Mesenchymal stem cell (in vitro differentiated cells and primary cell): ENCODE data around the gene RNF144A.

Experiments
- DNase-seq: peaks from one replicate; pipeline ENCODE4 v3.0.0-alpha.2; 2013
- H2AFZ ChIP-seq: one replicate; pipeline ENCODE4 v1.6.1; 2013; ENCODE audit warnings: low read depth, mild to moderate bottlenecking, control low read depth, inconsistent platforms, low read length, moderate library complexity
- H2AK5ac ChIP-seq: 2 replicates; pipeline ENCODE4 v1.6.1; 2013; ENCODE audit warnings: low read length, moderate library complexity, mild to moderate bottlenecking, inconsistent platforms; ENCODE audit not compliant: severe bottlenecking
- H2BK120ac ChIP-seq: one replicate; pipeline ENCODE4 v1.6.1; 2013; ENCODE audit warnings: low read depth, mild to moderate bottlenecking, inconsistent platforms, low read length, moderate library complexity
- H2BK12ac ChIP-seq, 2 experiments: one replicate each; pipeline ENCODE4 v1.6.1; 2013; ENCODE audit warnings: inconsistent platforms in 2 of 2, low read length in 2 of 2, mild to moderate bottlenecking in 2 of 2, moderate library complexity in 2 of 2, control low read depth in 1 of 2
- H2BK15ac ChIP-seq: one replicate; pipeline ENCODE4 v1.6.1; 2013; ENCODE audit warnings: mild to moderate bottlenecking, low read depth, inconsistent platforms; ENCODE audit not compliant: poor library complexity, severe bottlenecking
- H2BK5ac ChIP-seq: 2 replicates; pipeline ENCODE4 v1.6.1; 2013; ENCODE audit warnings: low read depth, mild to moderate bottlenecking, low read length, control low read depth, inconsistent platforms; ENCODE audit not compliant: poor library complexity, severe bottlenecking
- H3K14ac ChIP-seq, 2 experiments: one replicate each; pipeline ENCODE4 v1.6.1; 2013; ENCODE audit warnings: inconsistent platforms in 2 of 2, low read length in 2 of 2, control low read depth in 1 of 2, mild to moderate bottlenecking in 1 of 2, moderate library complexity in 1 of 2
- H3K18ac ChIP-seq, 2 experiments: one replicate each; pipeline ENCODE4 v1.6.1; 2013; ENCODE audit warnings: inconsistent platforms in 2 of 2, low read length in 2 of 2, control low read depth in 1 of 2, low read depth in 1 of 2, mild to moderate bottlenecking in 1 of 2
- H3K23ac ChIP-seq, 2 experiments: one replicate each; pipeline ENCODE4 v1.6.1; 2013; ENCODE audit warnings: inconsistent platforms in 2 of 2, low read length in 2 of 2, mild to moderate bottlenecking in 2 of 2, moderate library complexity in 2 of 2, control low read depth in 1 of 2
- H3K27ac ChIP-seq: 2 replicates; pipeline ENCODE4 v1.5.1; 2013; ENCODE audit warnings: mild to moderate bottlenecking, moderate library complexity, low read length, control low read depth, inconsistent platforms; ENCODE audit not compliant: poor library complexity, severe bottlenecking
- H3K27me3 ChIP-seq, 2 experiments: 2 replicates each; pipeline versions ENCODE4 v1.6.1 to v1.7.0; 2013; ENCODE audit warnings: low read length in 2 of 2, mild to moderate bottlenecking in 2 of 2, moderate library complexity in 2 of 2, control low read depth in 1 of 2, inconsistent platforms in 1 of 2; ENCODE audit not compliant: control insufficient read depth in 1 of 2, insufficient read depth in 1 of 2
- H3K36me3 ChIP-seq, 2 experiments: 2 replicates each; pipeline versions ENCODE4 v1.6.1 to v1.7.0; 2013; ENCODE audit warnings: low read length in 2 of 2, control low read depth in 1 of 2, inconsistent platforms in 1 of 2, low read depth in 1 of 2, mild to moderate bottlenecking in 1 of 2; ENCODE audit not compliant: insufficient read depth in 2 of 2, control insufficient read depth in 1 of 2
- H3K4ac ChIP-seq, 2 experiments: one replicate each; pipeline ENCODE4 v1.6.1; 2013; ENCODE audit warnings: inconsistent platforms in 2 of 2, low read length in 2 of 2, mild to moderate bottlenecking in 2 of 2, moderate library complexity in 2 of 2, control low read depth in 1 of 2, low read depth in 1 of 2
- H3K4me1 ChIP-seq: 2 replicates; pipeline ENCODE4 v1.6.1; 2013; ENCODE audit warnings: low read depth, low read length, control low read depth; ENCODE audit not compliant: control insufficient read depth, insufficient read depth
- H3K4me2 ChIP-seq: 2 replicates; pipeline ENCODE4 v1.6.1; 2013; ENCODE audit warnings: low read length, mild to moderate bottlenecking, inconsistent platforms; ENCODE audit not compliant: poor library complexity, severe bottlenecking
- H3K4me3 ChIP-seq, 2 experiments: 2 replicates each; pipeline versions ENCODE4 v1.5.1 to v1.7.0; 2013; ENCODE audit warnings: low read length in 2 of 2, mild to moderate bottlenecking in 2 of 2, control low read depth in 1 of 2, low read depth in 1 of 2; ENCODE audit not compliant: insufficient read depth in 1 of 2
- H3K79me1 ChIP-seq: replicated peaks from 2 replicates; pipeline ENCODE4 v1.6.1; 2013; ENCODE audit warnings: mild to moderate bottlenecking, control low read depth, low read length, inconsistent platforms; ENCODE audit not compliant: poor library complexity, severe bottlenecking
- H3K9ac ChIP-seq: 2 replicates; pipeline ENCODE4 v1.7.0; 2013; ENCODE audit warnings: mild to moderate bottlenecking, low read length, moderate library complexity
- H3K9me3 ChIP-seq: 2 replicates; pipeline ENCODE4 v1.7.0; 2013; ENCODE audit warnings: mild to moderate bottlenecking, low read length; ENCODE audit not compliant: control insufficient read depth
- H4K8ac ChIP-seq: one replicate; pipeline ENCODE4 v1.6.1; 2013; ENCODE audit warnings: inconsistent platforms, mild to moderate bottlenecking, low read length, moderate library complexity
- H4K91ac ChIP-seq: one replicate; pipeline ENCODE4 v1.6.1; 2013; ENCODE audit warnings: mild to moderate bottlenecking, low read length, inconsistent platforms
- WGBS: methylation state at CpG from one replicate; pipeline ENCODE4 v1.1.7; 2013; ENCODE audit warnings: mixed read lengths; 5-methylcytosine and 5-hydroxymethylcytosine counted together

Gene RNF144A

DNA sequence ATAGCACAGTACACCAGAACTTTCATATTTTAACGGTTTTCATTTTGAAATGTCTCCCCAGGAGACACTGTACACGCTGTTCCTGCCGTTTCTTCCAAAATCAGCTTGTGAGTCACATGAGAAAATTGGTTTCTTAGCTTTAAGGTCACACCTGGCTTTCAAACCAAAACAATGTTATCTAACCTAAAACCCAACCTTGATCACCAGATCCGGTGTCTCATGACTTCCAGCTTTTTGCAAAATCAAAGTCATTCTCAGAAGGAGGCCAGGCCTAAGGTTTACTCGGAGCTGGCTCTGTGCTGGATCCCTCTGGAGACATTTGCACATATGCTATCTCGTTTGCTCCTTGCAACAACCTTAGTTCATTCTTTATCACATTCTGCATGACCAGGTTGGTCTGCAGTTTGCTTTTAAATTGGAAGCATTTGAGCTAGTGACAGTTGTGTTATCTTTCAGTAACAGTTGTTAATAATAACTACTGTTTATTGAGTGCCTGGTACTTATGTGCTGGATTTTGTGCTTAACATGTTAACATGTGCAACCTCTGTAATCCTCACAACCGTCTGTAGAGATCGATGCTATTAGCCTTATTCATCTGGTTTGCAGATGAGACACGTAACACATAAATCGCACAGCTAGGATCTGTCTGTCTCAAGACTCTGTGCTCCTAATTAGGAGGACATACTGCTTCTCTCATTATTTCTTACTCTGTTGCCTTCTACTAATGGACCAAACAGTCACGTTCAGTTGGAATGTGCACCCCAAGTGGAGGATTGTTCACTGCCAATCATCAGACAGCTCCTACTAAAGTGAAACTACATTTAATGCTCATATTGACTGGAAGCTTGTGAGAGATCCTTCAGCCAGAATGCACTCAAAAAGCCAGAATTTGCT is 105.5 kb downstream of the RNF144A start:
- Histone ChIP-seq H3K79me1 (no peaks in the 10 kb centered on the region), H3K4me1 (peaks cover 15% of the 10 kb centered on the region), H3K9ac (peak overlapping the region; percentile 26), H3K27ac (no peak overlapping the region), H4K8ac (no peak overlapping the region), H2BK15ac (no peak overlapping the region), H4K91ac (no peak overlapping the region), H3K27me3 (no peaks in the 10 kb centered on the region), H2AFZ (no peak overlapping the region), H2BK120ac (no peak overlapping the region), H2BK12ac (no peak overlapping the region), H2AK5ac (no peak overlapping the region), H3K23ac (no peak overlapping the region), H2BK5ac (no peak overlapping the region), H3K36me3 (peaks cover 0 to 32% of the 10 kb centered on the region in 2 experiments), H3K9me3 (no peaks in the 10 kb centered on the region), H3K4me2 (no peak overlapping the region), H3K4me3 (peak overlapping the region in 1 of 2 experiments; percentile 29), H3K18ac (no peak overlapping the region), H3K4ac (no peak overlapping the region), H3K14ac (no peak overlapping the region)
- 92% methylated on average over 10 of the region's 11 CpGs for WGBS
- DNase-seq, result no peak

DNA sequence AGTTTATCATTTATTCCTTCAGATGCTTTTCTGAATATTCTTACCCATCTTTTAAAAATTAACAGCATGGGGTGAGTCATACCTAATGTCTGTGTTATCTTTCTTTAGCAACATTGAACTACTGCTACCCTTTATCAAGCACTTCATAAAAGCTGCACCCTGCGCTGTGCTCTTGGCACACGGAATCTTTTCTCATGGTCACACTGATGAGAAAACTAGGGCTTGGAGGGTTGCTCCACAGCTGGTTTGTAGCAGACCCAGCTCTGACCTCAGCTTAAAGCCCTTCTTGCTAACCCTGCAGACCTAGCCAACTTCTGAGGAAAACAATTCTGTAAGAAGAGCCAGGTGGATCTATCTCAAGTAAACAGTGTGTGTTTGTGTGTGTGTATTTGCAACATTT is 106.3 kb downstream of the RNF144A start:
- no peak for DNase-seq

DNA sequence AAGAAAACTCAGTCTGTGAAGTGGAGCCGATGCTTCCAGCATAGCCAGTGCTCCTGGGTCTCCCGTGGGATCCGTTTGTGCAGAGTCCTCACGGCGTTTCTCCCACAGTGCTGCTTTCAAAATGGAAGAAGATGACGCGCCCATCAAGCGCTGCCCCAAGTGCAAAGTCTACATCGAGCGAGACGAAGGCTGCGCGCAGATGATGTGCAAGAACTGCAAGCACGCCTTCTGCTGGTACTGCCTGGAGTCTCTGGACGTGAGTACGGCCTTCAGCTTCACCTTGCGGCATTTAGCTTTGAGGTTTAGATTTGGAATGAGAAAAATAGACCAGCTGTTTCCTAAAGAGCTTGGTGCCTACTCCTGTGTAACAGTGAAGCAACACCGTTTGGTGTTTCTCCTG is 107.0 kb downstream of the RNF144A start:
- Histone ChIP-seq H3K14ac (no peak overlapping the region), H3K27me3 (no peaks in the 10 kb centered on the region), H2BK12ac (no peak overlapping the region), H4K91ac (no peak overlapping the region), H3K18ac (no peak overlapping the region), H3K36me3 (peaks cover 0 to 37% of the 10 kb centered on the region in 2 experiments), H2BK15ac (no peak overlapping the region), H3K23ac (no peak overlapping the region), H4K8ac (no peak overlapping the region), H2BK5ac (no peak overlapping the region), H2BK120ac (no peak overlapping the region), H2AFZ (no peak overlapping the region), H3K9ac (no peak overlapping the region), H3K4me2 (no peak overlapping the region), H3K79me1 (no peaks in the 10 kb centered on the region), H3K27ac (no peak overlapping the region), H2AK5ac (no peak overlapping the region), H3K4me1 (peaks cover 15% of the 10 kb centered on the region), H3K4ac (no peak overlapping the region), H3K9me3 (no peaks in the 10 kb centered on the region), H3K4me3 (no peak overlapping the region)
- DNase-seq, result no peak
- WGBS, result 95% methylated on average over 18 of the region's 18 CpGs

More for the DNA sequence above, 106.3 kb downstream of the RNF144A start:
- no peak overlapping the region for H2BK15ac ChIP-seq
- peaks cover 15% of the 10 kb centered on the region for H3K4me1 ChIP-seq
- H3K18ac ChIP-seq, result no peak overlapping the region
- H3K4ac ChIP-seq, result no peak overlapping the region
- no peak overlapping the region for H2AFZ ChIP-seq
- no peak overlapping the region for H4K91ac ChIP-seq
- no peak overlapping the region for H2BK120ac ChIP-seq
- H3K36me3 ChIP-seq, result peaks cover 0 to 36% of the 10 kb centered on the region in 2 experiments
- H3K9me3 ChIP-seq, result no peaks in the 10 kb centered on the region
- no peaks in the 10 kb centered on the region for H3K27me3 ChIP-seq
- H3K27ac ChIP-seq, result no peak overlapping the region
- H3K79me1 ChIP-seq, result no peaks in the 10 kb centered on the region
- H3K4me3 ChIP-seq, result peak overlapping the region in 1 of 2 experiments; percentile 29
- no peak overlapping the region for H2BK12ac ChIP-seq
- no peak overlapping the region for H3K23ac ChIP-seq
- no peak overlapping the region for H3K14ac ChIP-seq
- H4K8ac ChIP-seq, result no peak overlapping the region
- 75% methylated on average over 2 of the region's 2 CpGs for WGBS
- H2AK5ac ChIP-seq, result no peak overlapping the region
- peak overlapping the region; percentile 18 for H3K9ac ChIP-seq
- H3K4me2 ChIP-seq, result no peak overlapping the region
- H2BK5ac ChIP-seq, result no peak overlapping the region

DNA sequence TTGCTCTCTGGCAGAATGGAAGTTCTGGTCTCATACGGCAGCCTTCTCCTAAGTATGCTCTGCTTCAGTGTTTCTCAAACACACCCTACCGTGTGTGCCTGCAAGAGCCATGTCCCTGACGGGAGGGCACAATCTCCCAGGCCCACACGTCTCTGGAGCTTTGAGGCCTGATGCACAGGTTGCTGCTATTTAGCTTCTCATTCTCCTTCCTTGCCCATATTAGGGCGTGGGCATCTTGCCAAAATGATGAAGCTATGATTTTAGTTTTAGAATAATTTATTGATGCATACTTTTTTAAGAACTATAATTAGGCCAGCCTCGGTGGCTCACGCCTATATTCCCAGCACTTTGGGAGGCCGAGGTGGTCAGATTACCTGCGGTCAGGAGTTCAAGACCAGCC is 107.9 kb downstream of the RNF144A start:
- no peak overlapping the region for H2BK120ac ChIP-seq
- H2AFZ ChIP-seq, result no peak overlapping the region
- H2AK5ac ChIP-seq, result no peak overlapping the region
- no peak overlapping the region for H3K4me3 ChIP-seq
- no peak overlapping the region for H3K23ac ChIP-seq
- no peaks in the 10 kb centered on the region for H3K27me3 ChIP-seq
- H3K4ac ChIP-seq, result no peak overlapping the region
- no peak overlapping the region for H2BK15ac ChIP-seq
- H3K79me1 ChIP-seq, result no peaks in the 10 kb centered on the region
- no peak overlapping the region for H2BK5ac ChIP-seq
- whole genome bisulfite sequencing, result 96% methylated on average over 8 of the region's 9 CpGs
- H3K4me1 ChIP-seq, result peaks cover 13% of the 10 kb centered on the region
- H3K18ac ChIP-seq, result no peak overlapping the region
- no peak for DNase-seq
- H3K27ac ChIP-seq, result no peak overlapping the region
- H3K4me2 ChIP-seq, result no peak overlapping the region
- no peak overlapping the region for H3K9ac ChIP-seq
- no peaks in the 10 kb centered on the region for H3K9me3 ChIP-seq
- no peak overlapping the region for H2BK12ac ChIP-seq
- H3K14ac ChIP-seq, result no peak overlapping the region
- H4K8ac ChIP-seq, result no peak overlapping the region
- peaks cover 0 to 45% of the 10 kb centered on the region in 2 experiments for H3K36me3 ChIP-seq
- no peak overlapping the region for H4K91ac ChIP-seq
